GM19452 (cell line): ENCODE results near the gene PHAX.
"Not testable (repeated sequence)": the region's sequence is repeated elsewhere in the genome, so short reads cannot be mapped to it uniquely, and the experiment has no call there.

Experiments
- ATAC-seq: cut with Tn5 transposase; IDR thresholded peaks from one replicate; pipeline ENCODE4 v1.9.1; 2021; ENCODE audit not compliant: unreplicated experiment

PHAX gene

DNA sequence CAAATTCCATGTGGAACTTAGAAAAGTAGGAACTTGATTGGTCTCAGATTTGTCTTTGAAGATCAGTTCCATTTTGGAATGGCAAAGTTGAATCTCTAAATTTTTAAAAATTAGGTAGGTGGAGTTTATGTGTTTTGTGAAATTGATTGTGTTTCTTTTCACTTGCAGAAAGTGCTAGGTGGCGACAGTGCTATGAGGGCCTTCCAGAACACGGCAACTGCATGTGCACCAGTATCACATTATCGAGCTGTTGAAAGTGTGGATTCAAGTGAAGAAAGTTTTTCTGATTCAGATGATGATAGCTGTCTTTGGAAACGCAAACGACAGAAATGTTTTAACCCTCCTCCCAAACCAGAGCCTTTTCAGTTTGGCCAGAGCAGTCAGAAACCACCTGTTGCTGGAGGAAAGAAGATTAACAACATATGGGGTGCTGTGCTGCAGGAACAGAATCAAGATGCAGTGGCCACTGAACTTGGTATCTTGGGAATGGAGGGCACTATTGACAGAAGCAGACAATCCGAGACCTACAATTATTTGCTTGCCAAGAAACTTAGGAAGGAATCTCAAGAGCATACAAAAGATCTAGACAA, 2.8 kb downstream of the PHAX start:
- no peak for ATAC-seq

DNA sequence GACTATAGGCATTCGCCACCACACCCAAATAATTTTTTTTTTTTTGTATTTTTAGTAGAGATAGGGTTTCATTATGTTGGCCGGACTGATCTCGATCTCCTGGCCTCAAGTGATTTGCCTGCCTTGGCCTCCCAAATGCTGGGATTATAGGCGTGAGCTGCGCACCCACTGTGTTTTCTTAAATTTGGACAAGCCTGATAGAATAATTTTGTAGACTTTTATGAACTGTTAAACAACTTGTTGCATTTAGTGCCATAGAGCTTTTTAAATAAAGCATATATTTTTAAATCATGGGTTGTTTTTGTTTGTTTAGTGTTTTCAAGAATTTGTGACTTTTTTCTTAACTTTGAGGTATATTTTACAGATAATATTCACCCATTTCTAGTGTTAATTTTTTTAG, 4.8 kb downstream of the PHAX start:
- ATAC-seq: no peak

- no peak for ATAC-seq
These were observed 9.4 kb downstream of the PHAX start for GRCh38 chr5:126610160-126610559.

DNA sequence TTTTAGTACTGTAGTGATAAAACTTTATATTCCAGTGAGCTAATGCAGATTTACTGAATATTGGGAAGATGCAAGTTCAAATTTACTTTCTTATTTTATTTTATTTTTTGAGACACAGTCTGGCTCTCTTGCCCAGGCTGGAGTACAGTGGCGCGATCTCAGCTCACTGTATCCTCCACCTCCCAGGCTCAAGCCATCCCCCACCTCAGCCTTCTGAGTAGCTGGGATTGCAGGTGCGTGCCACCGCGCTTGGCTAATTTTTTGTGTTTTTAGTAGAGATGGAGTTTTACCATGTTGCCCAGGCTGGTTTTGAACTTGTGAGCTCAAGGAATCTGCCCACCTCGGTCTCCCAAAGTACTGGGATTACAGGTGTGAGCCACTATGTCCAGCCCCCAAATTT, 9.9 kb downstream of the PHAX start:
- no peak for ATAC-seq

GRCh38 chr5:126613941-126614592, 13.3 kb downstream of the PHAX start:
- no peak for ATAC-seq

DNA sequence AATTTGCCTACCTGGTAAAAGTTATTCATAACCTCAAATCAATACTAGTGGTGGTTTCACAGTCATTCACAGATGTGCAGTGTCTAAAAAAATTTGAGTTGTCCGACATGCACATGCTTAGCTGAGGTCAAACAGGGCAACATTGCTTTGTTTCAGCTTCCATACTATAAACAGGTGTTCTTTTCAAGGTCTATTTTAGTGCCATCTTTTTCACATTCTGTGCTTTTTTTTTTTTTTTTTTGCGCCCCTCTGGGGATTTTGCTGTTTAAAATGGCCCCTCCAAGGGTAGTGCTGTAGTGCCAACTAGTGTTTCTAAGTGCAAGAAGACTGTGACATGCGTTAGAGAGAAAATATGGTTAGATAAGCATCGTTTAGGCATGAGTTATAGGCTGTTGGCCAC, 14.5 kb downstream of the PHAX start:
- peak; percentile 96 for ATAC-seq

GRCh38 chr5:126617603-126618002, 16.9 kb downstream of the PHAX start:
- ATAC-seq: not testable (repeated sequence)

- no peak for ATAC-seq
These were observed 19.0 kb downstream of the PHAX start for GRCh38 chr5:126619781-126620180.

- no peak for ATAC-seq
These were observed 23.8 kb downstream of the PHAX start for GRCh38 chr5:126624534-126624933.

DNA sequence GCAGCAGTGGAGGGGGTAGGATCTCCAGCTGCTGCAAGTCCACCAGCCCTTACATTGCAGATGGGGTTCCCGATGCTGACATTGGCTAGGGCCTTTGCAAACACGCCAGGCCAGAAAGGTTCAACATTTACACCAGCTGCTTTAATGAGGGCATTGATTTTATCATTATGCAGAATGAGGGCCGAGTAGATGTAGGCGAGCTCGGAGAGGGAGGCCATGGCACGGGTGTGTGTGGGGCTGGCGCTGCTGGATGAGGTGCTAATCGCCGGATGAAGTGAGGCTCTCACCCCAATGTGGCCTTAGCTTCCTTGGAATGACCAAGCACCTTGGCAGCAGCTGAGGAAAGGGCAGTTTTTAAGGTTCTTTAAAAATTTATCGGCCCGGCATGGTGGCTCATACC, 27.4 kb downstream of the PHAX start:
- ATAC-seq: no peak

GRCh38 chr5:126631920-126632319, 31.2 kb downstream of the PHAX start:
- ATAC-seq: no peak

- ATAC-seq: no peak
These were observed 32.8 kb downstream of the PHAX start for GRCh38 chr5:126633552-126633951.

- ATAC-seq: no peak
These were observed 34.8 kb downstream of the PHAX start for GRCh38 chr5:126635585-126635984.

- no peak for ATAC-seq
These were observed 36.2 kb downstream of the PHAX start for GRCh38 chr5:126636956-126637355.

DNA sequence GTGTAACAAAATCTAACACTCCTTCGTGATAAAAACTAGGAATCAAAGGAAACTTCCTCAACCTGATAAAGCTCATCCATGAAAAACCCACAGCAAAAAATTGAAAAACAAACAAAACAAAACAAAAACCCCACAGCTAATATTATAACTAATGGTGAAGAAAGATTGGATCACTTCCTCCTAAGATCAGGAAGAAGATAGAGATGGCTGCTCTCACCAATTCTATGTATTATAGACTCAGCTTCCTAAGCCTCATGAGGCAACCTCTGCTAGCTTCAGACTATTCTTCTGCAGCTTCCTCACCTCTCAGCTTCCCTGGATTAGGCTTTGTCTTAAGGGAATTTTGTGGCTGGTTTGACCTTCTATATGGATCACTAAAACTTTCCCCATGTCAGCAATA, 40.1 kb downstream of the PHAX start:
- no peak for ATAC-seq

DNA sequence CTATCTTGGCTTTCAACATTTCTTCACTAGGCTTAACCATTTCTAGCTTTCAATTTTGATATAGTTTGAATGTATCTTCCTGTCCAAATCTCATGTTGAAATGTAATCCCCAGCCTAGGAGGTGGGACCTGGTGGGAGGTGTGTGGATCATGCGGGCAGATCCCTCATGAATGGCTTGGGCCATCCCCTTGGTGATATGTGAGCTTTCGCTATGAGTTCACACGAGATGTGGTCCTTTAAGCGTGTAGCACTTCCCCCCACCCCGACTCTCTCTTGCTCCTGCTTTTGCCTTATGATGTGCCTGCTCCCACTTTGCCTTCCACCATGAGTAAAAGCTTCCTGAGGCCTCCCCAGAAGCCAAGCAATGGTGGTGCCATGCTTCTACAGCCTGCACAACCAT, 40.6 kb downstream of the PHAX start:
- no peak for ATAC-seq

DNA sequence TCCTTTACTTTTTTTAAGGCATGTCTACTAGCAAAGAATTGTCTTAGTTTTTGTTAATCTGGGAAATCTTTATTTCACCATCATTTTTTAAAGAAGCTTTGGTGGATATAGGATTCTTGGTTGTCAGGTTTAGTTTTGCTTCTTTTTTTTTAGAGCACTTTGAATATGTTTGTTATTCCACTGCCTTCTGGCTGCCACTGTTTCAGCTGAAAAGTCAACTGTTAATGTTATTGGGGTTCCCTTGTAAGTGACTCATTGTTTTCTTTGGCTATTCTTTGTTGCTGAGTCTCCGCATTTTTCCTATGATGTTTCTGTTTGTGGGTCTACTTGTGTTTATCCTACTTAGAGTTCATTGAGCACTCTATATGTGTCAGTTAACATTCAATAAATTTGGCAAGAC, 44.4 kb downstream of the PHAX start:
- no peak for ATAC-seq

GRCh38 chr5:126647071-126647470, 46.3 kb downstream of the PHAX start:
- no peak for ATAC-seq

DNA sequence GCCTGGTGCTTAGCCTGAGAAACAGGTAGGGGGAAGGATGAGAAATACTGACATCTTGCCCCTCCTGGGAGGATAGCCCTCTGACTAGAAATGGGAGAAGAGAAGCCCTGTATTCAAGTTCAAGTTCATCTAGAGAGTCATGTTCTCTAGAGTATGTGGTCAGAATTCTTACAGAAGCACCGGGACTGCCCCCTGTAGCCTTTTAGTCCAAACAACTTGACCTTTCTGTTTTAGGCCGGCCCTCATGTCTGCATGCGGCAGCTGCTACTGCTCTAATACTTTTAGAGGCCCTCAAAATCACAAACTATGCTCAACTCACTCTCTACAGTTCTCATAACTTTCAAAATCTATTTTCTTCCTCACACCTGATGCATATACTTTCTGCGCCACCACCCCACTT, 47.7 kb downstream of the PHAX start:
- no peak for ATAC-seq

DNA sequence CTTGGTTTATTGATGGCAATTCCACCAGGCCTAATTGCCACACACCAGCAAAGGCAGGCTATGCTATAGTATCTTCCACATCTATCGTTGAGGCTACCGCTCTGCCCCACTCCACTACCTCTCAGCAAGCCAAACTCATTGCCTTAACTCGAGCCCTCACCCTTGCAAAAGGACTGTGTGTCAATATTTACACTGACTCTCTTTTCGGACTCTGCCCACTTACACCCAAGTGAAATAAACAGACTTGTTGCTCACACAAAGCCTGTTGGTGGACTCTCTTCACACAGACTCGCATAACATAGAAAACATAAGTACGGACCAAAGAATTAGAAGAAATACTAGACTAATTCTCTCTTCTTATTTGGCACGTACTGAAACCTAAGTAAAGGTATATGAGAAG, 48.3 kb downstream of the PHAX start:
- not testable (repeated sequence) for ATAC-seq

DNA sequence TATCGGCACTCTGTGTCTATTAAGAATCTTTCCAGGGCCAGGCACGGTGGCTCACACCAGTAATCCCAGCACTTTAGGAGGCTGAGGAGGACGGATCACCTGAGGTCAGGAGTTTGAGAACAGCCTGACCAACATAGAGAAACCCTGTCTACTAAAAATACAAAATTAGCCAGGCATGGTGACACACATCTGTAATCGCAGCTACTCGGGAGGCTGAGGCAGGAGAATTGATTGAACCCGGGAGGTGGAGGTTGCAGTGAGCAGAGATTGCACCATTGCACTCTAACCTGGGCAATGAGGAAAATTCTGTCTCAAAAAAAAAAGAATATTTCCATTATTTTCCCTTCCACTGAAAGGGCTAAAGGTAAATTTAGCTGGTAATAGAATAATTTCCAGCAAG, 49.0 kb downstream of the PHAX start:
- not testable (repeated sequence) for ATAC-seq

DNA sequence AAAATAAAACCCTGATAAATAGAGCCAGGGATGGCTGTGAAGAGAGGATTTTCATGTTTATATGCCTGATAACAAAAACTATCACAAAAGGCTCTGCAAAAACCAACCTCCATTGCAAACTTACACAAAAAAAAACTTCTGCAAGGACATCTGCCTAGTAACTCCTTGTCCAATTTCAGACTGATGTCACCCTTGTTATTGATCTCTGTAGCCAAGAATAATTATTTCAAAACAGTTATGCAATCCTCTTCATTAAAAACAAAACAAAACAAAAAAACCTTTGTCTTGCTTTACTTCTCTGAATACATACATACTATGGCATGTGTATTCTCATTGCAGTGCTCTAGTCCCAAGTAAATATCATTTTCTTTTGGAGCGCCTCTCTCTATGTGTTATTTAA, 49.7 kb downstream of the PHAX start:
- no peak for ATAC-seq

DNA sequence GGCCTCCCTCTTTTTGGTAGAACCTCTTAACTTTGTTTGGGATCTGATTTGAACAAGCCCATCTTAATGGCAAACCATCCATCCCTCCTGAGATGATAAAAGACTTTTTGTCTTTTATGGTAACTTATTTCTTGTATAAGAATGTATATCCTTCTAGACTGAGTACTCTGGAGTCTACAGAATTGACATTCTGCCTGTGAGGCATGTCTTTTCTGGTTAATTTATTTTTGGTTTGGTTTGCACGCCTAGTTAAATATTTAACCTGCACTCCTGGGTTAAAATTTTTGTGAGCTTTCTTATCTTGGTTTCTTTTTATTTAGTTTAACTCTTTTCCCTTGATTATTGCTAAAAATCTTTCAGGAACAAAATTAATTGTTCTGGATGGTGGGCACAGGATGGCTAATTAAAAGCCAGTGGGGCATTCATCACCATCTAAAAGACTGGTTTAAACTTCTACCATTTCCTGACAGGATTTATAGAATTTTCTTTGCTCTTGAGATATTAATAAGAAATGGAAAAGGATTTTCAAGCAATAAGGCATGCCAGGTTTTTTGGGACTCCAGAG, 50.3 kb downstream of the PHAX start:
- ATAC-seq: no peak
